ENCODE results near the gene THSD4.

DNA sequence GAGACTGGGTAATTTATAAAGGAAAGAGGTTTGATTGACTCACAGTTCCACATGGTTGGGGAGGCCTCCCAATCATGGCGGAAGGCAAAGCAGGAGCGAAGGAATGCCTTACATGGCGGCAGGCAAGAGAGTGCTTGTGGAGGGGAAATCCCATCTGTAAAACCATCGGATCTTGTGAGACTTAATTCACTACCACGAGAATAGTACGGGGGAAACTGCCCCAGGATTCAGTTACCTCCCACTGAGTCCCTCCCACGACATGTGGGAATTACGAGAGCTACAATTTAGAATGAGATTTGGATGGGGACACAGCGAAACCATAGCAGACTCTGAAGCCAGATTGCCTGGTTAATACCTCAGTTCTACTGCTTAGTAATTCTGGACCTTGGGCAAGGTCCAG lies 67.8 kb downstream of the THSD4 start:
- TF ChIP-seq POLR2AphosphoS5 (IDR thresholded peaks at IDR 0.05; ENCODE audit: low read depth) (no peak), SPI1 (IDR thresholded peaks at IDR 0.05; ENCODE audit: borderline replicate concordance, low read depth) (no peak), GABPA (IDR thresholded peaks at IDR 0.05; ENCODE audit: low read depth) (no peak)
- TF ChIP-seq, protein P1, sequence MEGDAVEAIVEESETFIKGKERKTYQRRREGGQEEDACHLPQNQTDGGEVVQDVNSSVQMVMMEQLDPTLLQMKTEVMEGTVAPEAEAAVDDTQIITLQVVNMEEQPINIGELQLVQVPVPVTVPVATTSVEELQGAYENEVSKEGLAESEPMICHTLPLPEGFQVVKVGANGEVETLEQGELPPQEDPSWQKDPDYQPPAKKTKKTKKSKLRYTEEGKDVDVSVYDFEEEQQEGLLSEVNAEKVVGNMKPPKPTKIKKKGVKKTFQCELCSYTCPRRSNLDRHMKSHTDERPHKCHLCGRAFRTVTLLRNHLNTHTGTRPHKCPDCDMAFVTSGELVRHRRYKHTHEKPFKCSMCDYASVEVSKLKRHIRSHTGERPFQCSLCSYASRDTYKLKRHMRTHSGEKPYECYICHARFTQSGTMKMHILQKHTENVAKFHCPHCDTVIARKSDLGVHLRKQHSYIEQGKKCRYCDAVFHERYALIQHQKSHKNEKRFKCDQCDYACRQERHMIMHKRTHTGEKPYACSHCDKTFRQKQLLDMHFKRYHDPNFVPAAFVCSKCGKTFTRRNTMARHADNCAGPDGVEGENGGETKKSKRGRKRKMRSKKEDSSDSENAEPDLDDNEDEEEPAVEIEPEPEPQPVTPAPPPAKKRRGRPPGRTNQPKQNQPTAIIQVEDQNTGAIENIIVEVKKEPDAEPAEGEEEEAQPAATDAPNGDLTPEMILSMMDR (IDR thresholded peaks at IDR 0.05; ENCODE audit: insufficient read depth, low read length) = no peak
- TF ChIP-seq, protein P2, sequence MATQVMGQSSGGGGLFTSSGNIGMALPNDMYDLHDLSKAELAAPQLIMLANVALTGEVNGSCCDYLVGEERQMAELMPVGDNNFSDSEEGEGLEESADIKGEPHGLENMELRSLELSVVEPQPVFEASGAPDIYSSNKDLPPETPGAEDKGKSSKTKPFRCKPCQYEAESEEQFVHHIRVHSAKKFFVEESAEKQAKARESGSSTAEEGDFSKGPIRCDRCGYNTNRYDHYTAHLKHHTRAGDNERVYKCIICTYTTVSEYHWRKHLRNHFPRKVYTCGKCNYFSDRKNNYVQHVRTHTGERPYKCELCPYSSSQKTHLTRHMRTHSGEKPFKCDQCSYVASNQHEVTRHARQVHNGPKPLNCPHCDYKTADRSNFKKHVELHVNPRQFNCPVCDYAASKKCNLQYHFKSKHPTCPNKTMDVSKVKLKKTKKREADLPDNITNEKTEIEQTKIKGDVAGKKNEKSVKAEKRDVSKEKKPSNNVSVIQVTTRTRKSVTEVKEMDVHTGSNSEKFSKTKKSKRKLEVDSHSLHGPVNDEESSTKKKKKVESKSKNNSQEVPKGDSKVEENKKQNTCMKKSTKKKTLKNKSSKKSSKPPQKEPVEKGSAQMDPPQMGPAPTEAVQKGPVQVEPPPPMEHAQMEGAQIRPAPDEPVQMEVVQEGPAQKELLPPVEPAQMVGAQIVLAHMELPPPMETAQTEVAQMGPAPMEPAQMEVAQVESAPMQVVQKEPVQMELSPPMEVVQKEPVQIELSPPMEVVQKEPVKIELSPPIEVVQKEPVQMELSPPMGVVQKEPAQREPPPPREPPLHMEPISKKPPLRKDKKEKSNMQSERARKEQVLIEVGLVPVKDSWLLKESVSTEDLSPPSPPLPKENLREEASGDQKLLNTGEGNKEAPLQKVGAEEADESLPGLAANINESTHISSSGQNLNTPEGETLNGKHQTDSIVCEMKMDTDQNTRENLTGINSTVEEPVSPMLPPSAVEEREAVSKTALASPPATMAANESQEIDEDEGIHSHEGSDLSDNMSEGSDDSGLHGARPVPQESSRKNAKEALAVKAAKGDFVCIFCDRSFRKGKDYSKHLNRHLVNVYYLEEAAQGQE (IDR thresholded peaks at IDR 0.05; ENCODE audit: insufficient replicate concordance, low read depth) = no peak

All from HL-60 (cell line).